ENCODE measurements around the gene ARG2.
"Not testable (repeated sequence)": the region's sequence is repeated elsewhere in the genome, so short reads cannot be mapped to it uniquely, and the experiment has no call there.

ARG2 gene

GRCh38 chr14:67583711-67584644, 35.7 kb upstream of the ARG2 start:
- FAIRE-seq (peak; percentile 87), DNase-seq (ENCODE audit: insufficient read length, low spot score) (peak; percentile 64)

GRCh38 chr14:67584978-67585377, 34.7 kb upstream of the ARG2 start:
- FAIRE-seq (no peak), DNase-seq (ENCODE audit: insufficient read length, low spot score) (no peak)

GRCh38 chr14:67586369-67586768, 33.4 kb upstream of the ARG2 start:
- FAIRE-seq: no peak

GRCh38 chr14:67589204-67589770, 30.4 kb upstream of the ARG2 start:
- DNase-seq (ENCODE audit: insufficient read length, low spot score): no peak
- no peak for FAIRE-seq

More at GRCh38 chr14:67586369-67586768, 33.4 kb upstream of the ARG2 start:
- no peak for DNase-seq (ENCODE audit: insufficient read length, low spot score)

GRCh38 chr14:67593650-67594049, 26.1 kb upstream of the ARG2 start:
- peak; percentile 55 for FAIRE-seq
- not testable (repeated sequence) for DNase-seq (ENCODE audit: insufficient read length, low spot score)

- FAIRE-seq (no peak), DNase-seq (ENCODE audit: insufficient read length, low spot score) (no peak)
Measured at GRCh38 chr14:67595392-67595791, 24.3 kb upstream of the ARG2 start.

- FAIRE-seq: peak; percentile 73
- peak; percentile 87 for DNase-seq (ENCODE audit: insufficient read length, low spot score)
Measured at GRCh38 chr14:67599698-67600561, 19.8 kb upstream of the ARG2 start, which contains the start of gene PIGH. TSS of gene PIGH (minus strand) at chr14:67600268. CDS start at chr14:67600203, 65 bp downstream.

GRCh38 chr14:67600562-67600974, 19.2 kb upstream of the ARG2 start:
- not testable (repeated sequence) for FAIRE-seq; DNase-seq (ENCODE audit: insufficient read length, low spot score)

- no peak for FAIRE-seq
- no peak for DNase-seq (ENCODE audit: insufficient read length, low spot score)
Measured at GRCh38 chr14:67602076-67602475, 17.6 kb upstream of the ARG2 start.

- DNase-seq (ENCODE audit: insufficient read length, low spot score): no peak
- FAIRE-seq: peak; percentile 96
Measured at GRCh38 chr14:67602995-67603545, 16.6 kb upstream of the ARG2 start.

GRCh38 chr14:67607646-67608045, 12.1 kb upstream of the ARG2 start:
- FAIRE-seq (no peak), DNase-seq (ENCODE audit: insufficient read length, low spot score) (no peak)

- no peak for FAIRE-seq
- DNase-seq (ENCODE audit: insufficient read length, low spot score): no peak
Measured at GRCh38 chr14:67609642-67610310, 9.9 kb upstream of the ARG2 start.

GRCh38 chr14:67610491-67610890, 9.2 kb upstream of the ARG2 start:
- no peak for FAIRE-seq
- DNase-seq (ENCODE audit: insufficient read length, low spot score): no peak

- DNase-seq (ENCODE audit: insufficient read length, low spot score): no peak
- FAIRE-seq: no peak
Measured at GRCh38 chr14:67618617-67619063, 1.1 kb upstream of the ARG2 start.

GRCh38 chr14:67620217-67620785, 581 bp downstream of the ARG2 start:
- no peak for FAIRE-seq
- DNase-seq (ENCODE audit: insufficient read length, low spot score): no peak

GRCh38 chr14:67622675-67623074, 3.0 kb downstream of the ARG2 start:
- DNase-seq (ENCODE audit: insufficient read length, low spot score): no peak

GRCh38 chr14:67623114-67623513, 3.4 kb downstream of the ARG2 start:
- FAIRE-seq (no peak), DNase-seq (ENCODE audit: insufficient read length, low spot score) (no peak)

More at GRCh38 chr14:67622675-67623074, 3.0 kb downstream of the ARG2 start:
- no peak for FAIRE-seq

GRCh38 chr14:67626131-67626530, 6.4 kb downstream of the ARG2 start:
- DNase-seq (ENCODE audit: insufficient read length, low spot score); FAIRE-seq: not testable (repeated sequence)

- DNase-seq (ENCODE audit: insufficient read length, low spot score) (no peak), FAIRE-seq (no peak)
Measured at GRCh38 chr14:67627519-67627918, 7.8 kb downstream of the ARG2 start.

- DNase-seq (ENCODE audit: insufficient read length, low spot score) (no peak), FAIRE-seq (no peak)
Measured at GRCh38 chr14:67630186-67630585, 10.5 kb downstream of the ARG2 start.
